NCI-H510A (cell line): ENCODE measurements around the gene LINGO3.

ENCODE experiments used
- DNase-seq: peaks from one replicate; lab custom pipeline; 2025; lab: John Stamatoyannopoulos, UW

LINGO3 gene

DNA sequence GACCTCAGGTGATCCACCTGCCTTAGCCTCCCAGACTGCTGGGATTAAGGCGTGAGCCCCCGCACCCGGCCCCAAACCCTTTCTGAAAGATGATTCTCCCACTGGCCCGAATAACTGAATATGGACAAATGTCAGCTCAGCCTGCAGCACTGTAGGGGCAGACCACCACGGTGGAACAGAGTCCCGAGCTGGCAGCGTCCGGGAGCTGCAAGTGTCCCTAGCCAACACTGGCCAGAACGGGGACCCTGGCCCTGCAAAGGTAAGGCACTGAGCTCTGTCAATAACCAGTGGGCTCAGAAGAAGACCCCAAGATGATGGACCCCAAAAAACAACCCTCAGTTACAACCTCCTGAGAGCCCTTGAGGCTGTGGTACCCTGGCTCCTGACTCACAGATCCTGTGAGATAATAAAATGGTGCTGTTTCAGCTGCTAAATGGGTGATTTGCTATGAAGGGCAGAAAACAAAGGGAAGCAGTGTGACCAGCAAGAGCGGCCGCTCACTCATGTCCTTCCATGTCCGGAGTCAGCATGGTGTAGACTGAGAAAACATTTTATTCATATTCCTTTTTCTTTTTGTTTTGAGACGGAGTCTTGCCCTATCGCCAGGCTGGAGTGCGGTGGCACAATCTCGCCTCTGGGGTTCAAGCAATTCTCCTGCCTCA lies 18.9 kb upstream of the LINGO3 start:
- no peak for DNase-seq

- DNase-seq = no peak
Measured at GRCh38 chr19:2325281-2326046, 17.5 kb upstream of the LINGO3 start.

DNA sequence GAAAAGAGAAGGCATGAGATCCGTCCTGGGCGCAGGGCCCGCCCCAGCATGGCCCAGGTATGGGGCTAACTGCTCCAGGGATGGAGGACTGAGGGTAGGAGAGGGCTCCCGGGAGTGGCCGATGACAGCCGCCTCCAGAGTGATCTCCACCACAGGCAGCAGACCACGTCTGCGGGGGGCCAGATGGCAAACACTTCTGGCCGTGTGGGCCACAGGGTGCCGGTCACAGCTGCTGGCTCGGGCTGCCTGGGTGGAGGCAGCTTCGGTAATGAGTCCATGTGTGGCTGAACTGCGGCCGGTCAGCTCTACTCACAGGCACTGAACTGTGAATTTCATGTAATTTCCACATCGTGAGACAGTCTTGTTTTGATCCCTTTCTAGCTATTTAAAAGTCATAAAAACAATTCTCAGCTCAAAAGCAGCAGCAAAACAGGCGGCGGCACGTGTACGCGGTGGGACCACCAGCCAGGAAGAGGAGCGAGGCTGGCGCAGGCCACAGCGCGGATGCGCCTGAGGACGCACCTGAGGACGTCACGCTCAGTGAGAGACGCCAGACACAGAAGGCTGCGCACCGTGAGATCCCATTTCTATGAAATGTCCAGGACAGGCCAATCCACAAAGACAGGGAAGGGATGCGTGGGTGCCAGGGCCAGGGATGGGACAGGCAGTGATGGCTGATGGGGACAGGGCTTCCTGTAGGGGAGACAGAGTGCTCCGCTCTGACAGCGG lies 16.4 kb upstream of the LINGO3 start:
- DNase-seq = no peak

- DNase-seq = no peak
Measured at GRCh38 chr19:2323707-2324106, 15.8 kb upstream of the LINGO3 start.

- no peak for DNase-seq
Measured at GRCh38 chr19:2321565-2322283, 13.8 kb upstream of the LINGO3 start.

DNA sequence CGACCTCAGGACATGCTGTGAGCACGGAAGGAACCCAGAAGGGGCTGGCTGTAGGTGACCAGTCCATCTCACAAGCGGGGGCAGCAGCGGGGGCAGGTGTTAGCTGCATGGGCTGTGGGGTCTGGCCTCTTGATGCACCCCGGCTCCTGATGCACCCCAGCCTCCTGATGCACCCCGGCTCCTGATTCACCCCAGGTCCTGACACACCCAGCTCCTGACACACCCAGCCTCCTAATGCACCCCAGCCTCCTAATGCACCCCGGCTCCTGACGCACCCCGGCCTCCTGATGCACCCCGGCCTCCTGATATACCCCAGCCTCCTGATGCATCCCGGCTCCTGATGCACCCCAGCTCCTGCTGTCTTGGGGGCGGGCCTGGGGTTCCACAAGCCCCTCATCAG lies 13.0 kb upstream of the LINGO3 start:
- no peak for DNase-seq

GRCh38 chr19:2320049-2320448 lies 12.1 kb upstream of the LINGO3 start:
- no peak for DNase-seq

DNA sequence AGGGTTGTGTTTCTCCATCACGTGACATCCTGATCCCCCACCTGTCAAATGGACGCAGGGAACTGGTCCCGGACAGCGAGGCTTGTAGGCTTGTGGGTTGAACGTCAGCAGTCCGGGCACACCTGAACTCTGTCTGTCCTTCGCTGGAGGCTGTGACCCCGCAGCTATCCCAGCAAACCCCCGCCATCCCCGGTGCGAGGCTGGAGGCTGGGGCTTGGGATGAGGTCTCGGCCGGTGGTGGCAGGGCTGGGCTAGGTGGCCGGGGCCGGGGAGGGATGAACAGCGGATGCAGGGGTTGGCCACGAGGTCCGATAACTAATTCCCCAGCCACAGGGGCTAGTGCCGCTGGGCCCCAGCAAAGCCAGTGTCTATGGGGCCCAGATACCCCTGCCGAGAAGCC lies 11.6 kb upstream of the LINGO3 start:
- no peak for DNase-seq

- no peak for DNase-seq
Measured at GRCh38 chr19:2318923-2319322, 11.0 kb upstream of the LINGO3 start.

DNA sequence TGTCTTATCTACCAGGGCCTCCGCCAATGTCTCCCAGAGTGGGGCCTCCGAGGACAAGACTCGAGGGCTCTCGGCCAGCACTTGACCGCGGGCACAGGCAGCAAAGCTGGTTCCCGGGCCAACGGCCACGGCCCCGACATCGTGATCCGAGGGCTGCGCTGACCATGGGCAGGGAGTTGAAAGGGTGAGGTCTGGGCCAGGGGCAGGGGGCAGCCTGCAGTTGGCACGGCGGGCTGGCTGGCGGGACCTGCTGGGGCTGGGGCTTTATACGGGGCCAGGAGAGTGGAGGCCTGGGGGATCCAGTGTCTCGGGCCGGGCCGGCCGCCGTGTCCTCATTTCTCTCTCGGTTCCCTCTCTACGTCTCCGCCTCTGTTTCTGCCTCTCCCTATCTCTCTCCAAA lies 9.8 kb upstream of the LINGO3 start:
- DNase-seq = no peak

GRCh38 chr19:2317300-2317699 lies 9.3 kb upstream of the LINGO3 start:
- no peak for DNase-seq

GRCh38 chr19:2315818-2316353 lies 7.9 kb upstream of the LINGO3 start:
- DNase-seq = no peak

DNA sequence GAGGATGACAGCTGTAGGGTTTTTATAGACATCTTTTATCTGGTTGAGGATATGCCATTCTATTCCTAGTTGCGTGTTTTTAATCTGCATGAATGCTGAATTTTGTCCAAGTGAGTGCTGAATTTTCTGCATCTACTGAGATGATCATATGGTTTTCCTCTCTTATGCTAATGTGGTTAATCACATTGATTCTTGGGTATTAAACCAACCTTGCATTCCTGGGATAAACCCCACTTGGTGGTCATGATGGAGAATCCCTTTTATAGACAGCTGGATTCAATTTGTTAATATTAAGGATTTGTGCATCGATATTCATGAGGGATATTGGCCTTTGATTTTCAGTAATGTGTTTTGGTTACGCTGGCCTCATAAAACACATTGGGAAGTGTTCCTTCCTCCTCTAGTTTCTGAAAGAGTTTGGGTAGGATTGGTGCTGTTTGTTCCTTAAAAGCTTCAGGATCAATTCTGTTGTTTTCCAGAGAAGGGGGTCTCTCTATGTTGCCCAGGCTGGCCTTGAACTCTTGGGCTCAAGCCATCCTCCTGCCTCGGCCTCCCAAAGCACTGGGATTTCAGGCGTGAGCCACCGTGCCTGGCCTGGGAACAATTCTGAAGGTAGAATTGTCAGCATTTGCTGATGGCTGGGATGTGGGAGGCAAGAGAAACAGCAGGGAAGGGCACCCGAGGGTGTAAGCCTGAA lies 7.3 kb upstream of the LINGO3 start:
- no peak for DNase-seq

DNA sequence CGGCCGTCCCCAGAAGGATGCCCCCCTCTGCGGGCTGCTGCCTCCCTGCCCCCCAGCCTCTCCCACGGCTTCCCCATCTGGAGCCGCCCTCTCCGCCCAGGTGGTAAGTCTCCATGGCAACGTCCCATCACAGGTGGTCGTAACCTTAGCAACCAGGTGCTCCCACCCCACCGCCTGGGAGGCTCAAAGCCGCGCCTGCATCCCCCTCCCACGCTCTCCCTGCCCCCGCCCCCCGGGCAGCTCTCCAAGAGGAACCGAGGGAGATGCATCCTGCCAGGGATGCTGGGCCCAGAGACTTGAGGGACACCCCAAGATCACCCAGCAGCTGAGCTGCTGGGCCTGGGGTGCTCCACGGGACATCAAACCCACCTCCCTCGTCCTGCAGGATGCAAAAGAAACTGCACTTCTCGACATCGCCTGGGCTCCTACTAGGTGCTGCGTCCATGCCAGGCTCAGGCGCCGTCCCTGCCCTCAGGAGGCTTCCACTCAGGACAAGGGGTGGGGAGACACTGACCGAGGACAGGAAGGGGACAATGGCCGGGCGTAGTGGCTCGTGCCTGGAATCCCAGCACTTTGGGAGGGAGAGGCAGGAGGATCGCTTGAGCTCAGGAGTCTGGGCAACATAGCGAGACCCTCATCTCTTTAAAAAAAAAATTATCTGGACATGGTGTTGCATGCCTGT lies 5.0 kb upstream of the LINGO3 start:
- DNase-seq = no peak

DNA sequence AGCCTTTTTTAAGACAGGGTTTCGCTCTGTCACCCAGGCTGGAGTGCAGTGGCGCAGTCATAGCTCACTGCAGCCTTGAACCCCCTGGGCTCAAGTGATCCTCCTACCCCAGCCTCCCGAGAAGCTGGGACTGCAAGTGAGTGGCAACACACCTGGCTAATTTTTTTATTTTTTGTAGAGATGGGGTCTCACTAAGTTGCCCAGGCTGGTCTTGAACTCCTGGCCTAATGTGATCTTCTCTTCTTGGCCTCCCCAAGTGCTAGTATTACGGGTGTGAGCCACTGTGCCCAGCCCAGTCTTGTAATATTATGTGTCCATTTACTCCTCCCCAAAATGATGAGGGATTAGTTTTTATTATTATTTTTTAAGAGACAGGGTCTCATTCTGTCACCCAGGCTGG lies 3.1 kb upstream of the LINGO3 start:
- DNase-seq = no peak

DNA sequence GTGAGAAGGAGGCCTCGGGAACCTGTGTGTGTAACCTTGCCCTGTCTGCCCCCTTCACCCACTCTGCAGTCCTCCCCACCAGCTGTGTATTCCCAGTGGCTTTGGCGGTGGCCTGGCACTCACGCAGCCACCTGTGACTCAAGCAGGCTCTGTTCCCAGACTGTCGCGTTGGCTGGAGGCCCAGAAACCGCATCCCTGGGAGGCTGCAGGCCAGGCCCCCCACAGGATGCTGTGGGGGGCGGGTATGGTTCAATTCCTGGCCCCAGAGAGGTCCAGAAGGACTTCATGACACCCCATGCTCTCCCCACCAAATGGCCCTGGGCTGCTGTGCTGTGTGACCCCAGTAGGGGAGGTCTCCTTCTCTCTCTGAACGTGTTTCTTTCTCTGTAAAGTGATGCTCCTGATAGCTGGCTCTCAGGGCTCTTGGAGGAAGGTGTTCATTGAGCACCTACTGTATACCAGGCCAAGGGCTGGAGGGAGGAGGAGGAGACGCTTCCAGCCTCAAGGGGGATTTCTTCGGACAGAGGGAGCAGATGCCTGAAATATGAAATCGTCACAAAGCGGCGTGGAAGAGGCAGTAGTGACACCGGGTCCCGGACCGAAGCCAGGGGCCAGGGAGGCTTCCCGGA lies 1.9 kb upstream of the LINGO3 start:
- no peak for DNase-seq

- no peak for DNase-seq
Measured at GRCh38 chr19:2307518-2308012, 389 bp downstream of the LINGO3 start.

DNA sequence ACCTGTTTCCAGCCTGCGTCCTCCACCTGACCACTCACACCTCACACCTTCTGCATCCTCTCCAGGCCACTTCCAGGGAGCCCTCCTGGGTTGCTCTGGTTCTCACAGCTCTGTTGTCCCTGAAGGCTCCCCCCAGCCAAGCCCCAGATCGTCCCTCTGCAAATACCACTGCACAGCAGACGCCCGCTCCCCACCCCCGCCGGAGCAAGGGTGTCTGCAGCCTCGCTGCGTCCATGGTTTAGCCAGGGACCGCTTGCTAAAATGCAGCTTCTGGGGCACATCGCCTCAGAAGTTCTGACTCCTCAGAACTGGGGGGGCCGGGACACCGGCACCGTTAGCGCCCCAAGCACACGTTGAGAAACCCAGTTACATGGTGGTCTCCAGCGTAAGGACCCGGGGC lies 983 bp downstream of the LINGO3 start:
- no peak for DNase-seq

- no peak for DNase-seq
Measured at GRCh38 chr19:2306281-2306806, 1.6 kb downstream of the LINGO3 start.
